OCI-LY1 (cell line): ENCODE results near the gene CDC42EP4.

Experiments
- EZH2 ChIP-seq: fragments of 200-600 bp; sonication (generic), shearing (Covaris generic); IDR thresholded peaks from 2 replicates; pipeline ENCODE4 v1.8.0; 2017; ENCODE audit warnings: borderline replicate concordance, mixed run types, mild to moderate bottlenecking, antibody characterized with exemption, low read length, moderate library complexity, mixed read lengths
- TF ChIP-seq, protein P1 (sequence below): fragments of 200-600 bp; sonication (generic), shearing (Covaris generic); IDR thresholded peaks from 2 replicates; pipeline ENCODE4 v1.5.1; 2017; ENCODE audit warnings: mild to moderate bottlenecking, antibody characterized with exemption, low read length, moderate library complexity, mixed read lengths

DNA sequence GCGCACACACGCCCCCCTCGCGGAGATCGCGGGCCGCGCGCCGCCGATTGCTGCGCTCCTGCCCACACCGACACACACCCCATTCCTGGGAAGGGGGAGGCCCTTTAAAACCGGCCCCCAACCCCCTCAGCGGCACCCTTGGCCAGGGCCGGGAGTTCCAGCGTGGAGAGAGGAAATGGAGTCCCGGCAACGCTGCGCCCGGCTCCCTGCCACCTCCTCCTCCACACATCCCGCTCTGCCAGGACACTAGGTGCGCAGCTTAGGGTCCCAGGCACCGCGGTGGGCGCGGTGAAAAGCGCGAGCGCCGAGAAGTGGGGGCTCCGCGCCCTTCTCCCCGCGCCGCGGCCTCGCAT lies 397 bp downstream of the CDC42EP4 start:
- TF ChIP-seq, protein P1, sequence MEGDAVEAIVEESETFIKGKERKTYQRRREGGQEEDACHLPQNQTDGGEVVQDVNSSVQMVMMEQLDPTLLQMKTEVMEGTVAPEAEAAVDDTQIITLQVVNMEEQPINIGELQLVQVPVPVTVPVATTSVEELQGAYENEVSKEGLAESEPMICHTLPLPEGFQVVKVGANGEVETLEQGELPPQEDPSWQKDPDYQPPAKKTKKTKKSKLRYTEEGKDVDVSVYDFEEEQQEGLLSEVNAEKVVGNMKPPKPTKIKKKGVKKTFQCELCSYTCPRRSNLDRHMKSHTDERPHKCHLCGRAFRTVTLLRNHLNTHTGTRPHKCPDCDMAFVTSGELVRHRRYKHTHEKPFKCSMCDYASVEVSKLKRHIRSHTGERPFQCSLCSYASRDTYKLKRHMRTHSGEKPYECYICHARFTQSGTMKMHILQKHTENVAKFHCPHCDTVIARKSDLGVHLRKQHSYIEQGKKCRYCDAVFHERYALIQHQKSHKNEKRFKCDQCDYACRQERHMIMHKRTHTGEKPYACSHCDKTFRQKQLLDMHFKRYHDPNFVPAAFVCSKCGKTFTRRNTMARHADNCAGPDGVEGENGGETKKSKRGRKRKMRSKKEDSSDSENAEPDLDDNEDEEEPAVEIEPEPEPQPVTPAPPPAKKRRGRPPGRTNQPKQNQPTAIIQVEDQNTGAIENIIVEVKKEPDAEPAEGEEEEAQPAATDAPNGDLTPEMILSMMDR, result no peak
- no peak for TF ChIP-seq EZH2
